ENCODE data around the gene NDUFA8. TPM values are rescaled to one million over a fixed set of nuclear protein-coding genes. Genes with fewer than 3 reads are reported as not detected.

NDUFA8 gene
- total RNA-seq, 1 experiment from 2014 or later = 84.6 TPM

DNA sequence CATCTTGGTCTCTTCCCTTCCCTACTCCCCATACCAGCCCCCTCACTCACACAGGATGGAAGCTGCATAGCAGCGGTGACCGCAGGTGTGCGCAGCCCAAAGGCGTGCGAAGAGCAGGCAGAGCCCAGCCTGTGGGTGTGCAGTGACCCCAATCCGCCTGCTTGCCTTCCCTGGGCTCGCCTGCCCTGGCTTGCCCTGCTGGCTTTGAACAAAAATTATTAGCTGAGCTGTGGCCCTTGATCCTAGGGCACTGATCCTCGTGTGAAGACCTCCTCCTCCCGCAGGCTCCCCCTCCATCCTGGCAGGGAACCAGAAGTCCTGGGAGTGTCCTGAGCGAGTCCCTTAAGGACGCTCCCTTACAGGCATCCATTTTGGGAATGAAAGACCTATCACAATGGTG lies 32.0 kb upstream of the NDUFA8 start:
- H3F3A ChIP-seq (ENCODE audit: insufficient read depth, low read depth) = no peaks in the 10 kb centered on the region
- no peak overlapping the region for H3K27ac ChIP-seq
- H3K27me3 ChIP-seq (ENCODE audit: insufficient read depth, low read depth) = peaks cover 6% of the 10 kb centered on the region
- H4K20me1 ChIP-seq (ENCODE audit: insufficient read depth) = no peaks in the 10 kb centered on the region
- TF ChIP-seq EZH2 (IDR thresholded peaks at IDR 0.05; ENCODE audit: low read depth) = no peak
- no peak for DNase-seq
- no peak overlapping the region for H3K4me2 ChIP-seq
- no peaks in the 10 kb centered on the region for H3K36me3 ChIP-seq (ENCODE audit: low read depth)
- H3K9me3 ChIP-seq (ENCODE audit: insufficient read depth, low read depth) = no peaks in the 10 kb centered on the region
- H3K4me3 ChIP-seq = no peak overlapping the region
- intact Hi-C loops (cut with micrococcal nuclease; ENCODE audit: unreplicated experiment) = no loop called here
- no peak overlapping the region for H2AFZ ChIP-seq
- POLR2A ChIA-PET (ENCODE audit: unreplicated experiment) = no interaction called here
- no TSS peak for BruUV-seq (replicated peaks)
- no peaks in the 10 kb centered on the region for H3K4me1 ChIP-seq (replicated peaks; ENCODE audit: insufficient read depth)
- no peaks in the 10 kb centered on the region for H3K9me2 ChIP-seq (ENCODE audit: insufficient read depth)
- no peaks in the 10 kb centered on the region for H3K79me2 ChIP-seq (ENCODE audit: low read depth)
- CTCF ChIA-PET = no interaction called here

DNA sequence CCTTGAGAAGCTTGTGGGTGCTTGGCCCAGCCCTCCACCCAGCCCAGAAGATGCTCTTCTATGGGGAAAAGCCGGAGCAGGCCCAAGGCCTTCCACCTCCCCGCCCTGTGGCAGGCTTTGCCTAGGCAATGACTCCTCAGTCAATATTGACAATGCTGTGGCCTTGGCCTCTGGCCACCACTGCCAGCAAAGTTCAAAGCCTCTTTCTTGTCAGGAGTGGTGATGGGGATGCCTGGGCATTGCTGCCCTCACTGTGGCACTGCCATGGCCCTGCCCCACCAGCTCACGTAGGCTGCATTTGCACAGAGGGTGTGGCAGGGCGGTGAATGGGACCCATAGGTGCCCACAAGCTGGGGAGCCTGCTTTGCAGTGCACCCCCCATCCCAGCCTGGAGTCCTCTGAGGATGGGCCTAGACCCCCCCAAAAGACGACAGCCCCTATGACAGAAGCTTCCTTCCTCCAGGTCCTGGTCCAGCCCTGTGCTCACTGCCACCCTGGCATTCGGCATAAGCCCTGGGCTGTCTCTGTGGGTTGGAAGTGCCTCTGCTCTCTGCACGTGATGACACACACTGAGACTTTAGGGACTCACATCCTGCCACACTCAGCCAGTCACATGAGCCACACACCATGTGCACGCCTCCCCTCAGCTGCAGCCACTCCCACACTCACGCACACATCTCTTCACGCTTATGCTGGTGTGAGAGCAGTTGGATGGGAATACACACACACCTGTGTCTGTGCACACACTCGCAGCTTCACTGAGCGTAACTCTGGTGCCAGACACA lies 31.2 kb upstream of the NDUFA8 start:
- H3K4me3 ChIP-seq = no peak overlapping the region
- POLR2A ChIA-PET (ENCODE audit: unreplicated experiment) = no interaction called here
- H3F3A ChIP-seq (ENCODE audit: insufficient read depth, low read depth) = no peaks in the 10 kb centered on the region
- DNase-seq = peak in 1 of 2 experiments; percentile 41
- H3K79me2 ChIP-seq (ENCODE audit: low read depth) = no peaks in the 10 kb centered on the region
- H3K9me2 ChIP-seq (ENCODE audit: insufficient read depth) = no peaks in the 10 kb centered on the region
- CTCF ChIA-PET = no interaction called here
- H3K27me3 ChIP-seq (ENCODE audit: insufficient read depth, low read depth) = peaks cover 4% of the 10 kb centered on the region; the same call in 1 of the 2 replicates
- no peaks in the 10 kb centered on the region for H3K36me3 ChIP-seq (ENCODE audit: low read depth)
- TF ChIP-seq EZH2 (IDR thresholded peaks at IDR 0.05; ENCODE audit: low read depth) = no peak
- TF ChIP-seq, protein P1, sequence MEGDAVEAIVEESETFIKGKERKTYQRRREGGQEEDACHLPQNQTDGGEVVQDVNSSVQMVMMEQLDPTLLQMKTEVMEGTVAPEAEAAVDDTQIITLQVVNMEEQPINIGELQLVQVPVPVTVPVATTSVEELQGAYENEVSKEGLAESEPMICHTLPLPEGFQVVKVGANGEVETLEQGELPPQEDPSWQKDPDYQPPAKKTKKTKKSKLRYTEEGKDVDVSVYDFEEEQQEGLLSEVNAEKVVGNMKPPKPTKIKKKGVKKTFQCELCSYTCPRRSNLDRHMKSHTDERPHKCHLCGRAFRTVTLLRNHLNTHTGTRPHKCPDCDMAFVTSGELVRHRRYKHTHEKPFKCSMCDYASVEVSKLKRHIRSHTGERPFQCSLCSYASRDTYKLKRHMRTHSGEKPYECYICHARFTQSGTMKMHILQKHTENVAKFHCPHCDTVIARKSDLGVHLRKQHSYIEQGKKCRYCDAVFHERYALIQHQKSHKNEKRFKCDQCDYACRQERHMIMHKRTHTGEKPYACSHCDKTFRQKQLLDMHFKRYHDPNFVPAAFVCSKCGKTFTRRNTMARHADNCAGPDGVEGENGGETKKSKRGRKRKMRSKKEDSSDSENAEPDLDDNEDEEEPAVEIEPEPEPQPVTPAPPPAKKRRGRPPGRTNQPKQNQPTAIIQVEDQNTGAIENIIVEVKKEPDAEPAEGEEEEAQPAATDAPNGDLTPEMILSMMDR (conservative IDR thresholded peaks at IDR 0.05) = no peak
- H3K4me2 ChIP-seq = no peak overlapping the region
- no peaks in the 10 kb centered on the region for H3K9me3 ChIP-seq (ENCODE audit: insufficient read depth, low read depth)
- intact Hi-C loops (cut with micrococcal nuclease; ENCODE audit: unreplicated experiment) = no loop called here
- H2AFZ ChIP-seq = no peak overlapping the region
- no TSS peak for BruUV-seq (replicated peaks)
- no peak overlapping the region for H3K27ac ChIP-seq
- H3K4me1 ChIP-seq (replicated peaks; ENCODE audit: insufficient read depth) = no peaks in the 10 kb centered on the region
- no peaks in the 10 kb centered on the region for H4K20me1 ChIP-seq (ENCODE audit: insufficient read depth)

DNA sequence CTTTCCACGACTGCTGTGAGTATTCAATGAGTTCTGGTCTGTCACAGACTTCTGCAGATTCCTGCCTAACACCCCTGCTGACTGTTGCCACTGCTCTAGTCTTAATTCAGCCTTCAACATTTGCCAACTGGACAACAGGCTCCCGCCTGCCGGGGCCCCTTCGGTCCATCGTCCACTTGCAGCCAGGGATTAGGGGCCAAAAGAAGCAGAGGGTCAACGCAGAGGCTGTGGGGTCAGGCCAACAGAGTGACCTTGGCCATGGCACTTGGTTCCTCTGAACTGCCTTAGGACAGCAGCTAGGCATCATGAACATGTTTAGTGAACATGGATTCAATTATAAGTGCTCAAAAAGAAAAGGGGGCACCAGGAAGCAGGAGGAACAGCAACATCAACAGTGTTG lies 28.8 kb upstream of the NDUFA8 start:
- no peak for DNase-seq
- H3K79me2 ChIP-seq (ENCODE audit: low read depth) = no peaks in the 10 kb centered on the region
- intact Hi-C loops (cut with micrococcal nuclease; ENCODE audit: unreplicated experiment) = no loop called here
- POLR2A ChIA-PET (ENCODE audit: unreplicated experiment) = no interaction called here
- H3K36me3 ChIP-seq (ENCODE audit: low read depth) = no peaks in the 10 kb centered on the region
- no TSS peak for BruUV-seq (replicated peaks)
- H3K4me2 ChIP-seq = no peak overlapping the region
- CTCF ChIA-PET = no interaction called here
- H3K9me2 ChIP-seq (ENCODE audit: insufficient read depth) = no peaks in the 10 kb centered on the region
- H3K9me3 ChIP-seq (ENCODE audit: insufficient read depth, low read depth) = no peaks in the 10 kb centered on the region
- H3K4me3 ChIP-seq = no peak overlapping the region
- no peak overlapping the region for H3K27ac ChIP-seq
- no peaks in the 10 kb centered on the region for H3F3A ChIP-seq (ENCODE audit: insufficient read depth, low read depth)
- no peaks in the 10 kb centered on the region for H4K20me1 ChIP-seq (ENCODE audit: insufficient read depth)
- H3K27me3 ChIP-seq (ENCODE audit: insufficient read depth, low read depth) = peaks cover 14% of the 10 kb centered on the region
- TF ChIP-seq, protein P1 (conservative IDR thresholded peaks at IDR 0.05) = no peak
- no peak for TF ChIP-seq EZH2 (IDR thresholded peaks at IDR 0.05; ENCODE audit: low read depth)
- H3K4me1 ChIP-seq (replicated peaks; ENCODE audit: insufficient read depth) = no peaks in the 10 kb centered on the region
- no peak overlapping the region for H2AFZ ChIP-seq

Data from PC-9 (cell line).